ENCODE measurements around the gene TTC7B.
A peak's percentile ranks its signal among the peaks of the same experiment; 100 is the strongest.

The TTC7B gene

GRCh38 chr14:90576981-90577660 is 239.1 kb downstream of the TTC7B start:
- Mint-ChIP-seq H3K27ac (no peak overlapping the region), H3K4me3 (no peak overlapping the region), H3K27me3 (ENCODE audit: low read depth) (peaks cover 6% of the 10 kb centered on the region), H3K4me1 (peaks cover 55% of the 10 kb centered on the region), H3K36me3 (ENCODE audit: low read depth) (peaks cover 20% of the 10 kb centered on the region), H3K9me3 (no peaks in the 10 kb centered on the region)
- TF ChIP-seq, protein P1, sequence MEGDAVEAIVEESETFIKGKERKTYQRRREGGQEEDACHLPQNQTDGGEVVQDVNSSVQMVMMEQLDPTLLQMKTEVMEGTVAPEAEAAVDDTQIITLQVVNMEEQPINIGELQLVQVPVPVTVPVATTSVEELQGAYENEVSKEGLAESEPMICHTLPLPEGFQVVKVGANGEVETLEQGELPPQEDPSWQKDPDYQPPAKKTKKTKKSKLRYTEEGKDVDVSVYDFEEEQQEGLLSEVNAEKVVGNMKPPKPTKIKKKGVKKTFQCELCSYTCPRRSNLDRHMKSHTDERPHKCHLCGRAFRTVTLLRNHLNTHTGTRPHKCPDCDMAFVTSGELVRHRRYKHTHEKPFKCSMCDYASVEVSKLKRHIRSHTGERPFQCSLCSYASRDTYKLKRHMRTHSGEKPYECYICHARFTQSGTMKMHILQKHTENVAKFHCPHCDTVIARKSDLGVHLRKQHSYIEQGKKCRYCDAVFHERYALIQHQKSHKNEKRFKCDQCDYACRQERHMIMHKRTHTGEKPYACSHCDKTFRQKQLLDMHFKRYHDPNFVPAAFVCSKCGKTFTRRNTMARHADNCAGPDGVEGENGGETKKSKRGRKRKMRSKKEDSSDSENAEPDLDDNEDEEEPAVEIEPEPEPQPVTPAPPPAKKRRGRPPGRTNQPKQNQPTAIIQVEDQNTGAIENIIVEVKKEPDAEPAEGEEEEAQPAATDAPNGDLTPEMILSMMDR (IDR thresholded peaks at IDR 0.05; ENCODE audit: unreplicated experiment in 3 of 3) = no peak

DNA sequence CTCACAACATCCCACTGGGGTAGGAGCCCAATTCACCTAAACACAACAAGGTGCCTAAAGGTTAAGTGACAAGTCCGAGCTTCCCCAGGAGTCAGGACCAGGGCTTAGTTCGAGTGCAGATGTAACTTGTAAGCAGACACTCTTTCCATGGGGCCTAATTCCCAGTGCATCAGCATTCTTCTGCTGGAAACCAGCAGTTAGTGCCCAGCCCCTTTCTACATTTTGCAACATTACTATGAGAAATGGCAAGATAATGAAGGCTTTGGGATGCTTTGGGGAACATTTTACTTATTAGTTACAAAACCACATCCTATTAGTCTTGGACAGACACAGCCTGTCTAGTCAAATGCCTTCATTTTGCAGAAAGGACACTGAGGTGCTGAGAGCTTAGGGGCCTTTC is 239.6 kb downstream of the TTC7B start:
- peaks cover 6% of the 10 kb centered on the region for H3K27me3 Mint-ChIP-seq (ENCODE audit: low read depth)

DNA sequence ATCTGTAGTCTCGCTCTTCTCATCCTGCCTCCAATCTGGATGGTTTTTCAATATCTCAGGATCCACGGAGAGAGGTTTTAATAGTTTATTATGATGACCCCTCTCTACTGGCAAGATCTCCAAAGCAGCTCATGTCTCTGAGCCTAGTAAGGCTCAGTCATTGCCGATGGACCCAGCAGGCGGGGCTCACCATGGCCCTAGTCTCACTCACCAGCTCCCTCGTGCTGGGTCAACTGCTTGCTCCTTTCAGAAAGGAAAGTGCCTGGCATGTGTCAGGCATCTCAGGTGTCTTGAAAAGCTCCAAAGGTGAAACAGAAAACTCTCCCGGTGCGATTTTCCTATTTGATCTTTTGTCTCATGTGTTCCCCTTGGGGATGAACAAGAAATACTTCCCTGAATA is 240.4 kb downstream of the TTC7B start:
- no peak overlapping the region for H3K27ac Mint-ChIP-seq
- H3K9me3 Mint-ChIP-seq = no peaks in the 10 kb centered on the region
- peaks cover 48% of the 10 kb centered on the region for H3K4me1 Mint-ChIP-seq
- TF ChIP-seq, protein P1 (IDR thresholded peaks at IDR 0.05; ENCODE audit: unreplicated experiment in 3 of 3) = no peak
- peaks cover 25% of the 10 kb centered on the region for H3K36me3 Mint-ChIP-seq (ENCODE audit: low read depth)
- H3K4me3 Mint-ChIP-seq = no peak overlapping the region
- H3K27me3 Mint-ChIP-seq (ENCODE audit: low read depth) = no peaks in the 10 kb centered on the region

More for the DNA sequence above, 239.6 kb downstream of the TTC7B start:
- H3K4me3 Mint-ChIP-seq = no peak overlapping the region
- H3K9me3 Mint-ChIP-seq = no peaks in the 10 kb centered on the region
- TF ChIP-seq, protein P1 (IDR thresholded peaks at IDR 0.05; ENCODE audit: unreplicated experiment in 3 of 3) = no peak
- H3K27ac Mint-ChIP-seq = no peak overlapping the region
- H3K4me1 Mint-ChIP-seq = peaks cover 55% of the 10 kb centered on the region
- H3K36me3 Mint-ChIP-seq (ENCODE audit: low read depth) = peaks cover 20% of the 10 kb centered on the region

GRCh38 chr14:90575336-90575735 is 240.9 kb downstream of the TTC7B start:
- H3K36me3 Mint-ChIP-seq (ENCODE audit: low read depth) = peaks cover 25% of the 10 kb centered on the region

GRCh38 chr14:90574188-90575131 is 241.8 kb downstream of the TTC7B start:
- no peaks in the 10 kb centered on the region for H3K9me3 Mint-ChIP-seq
- peak overlapping the region in 1 of 3 experiments; percentile 6 for H3K4me3 Mint-ChIP-seq
- peaks cover 25% of the 10 kb centered on the region for H3K36me3 Mint-ChIP-seq (ENCODE audit: low read depth)
- peak overlapping the region in 1 of 3 experiments; percentile 2 for H3K27ac Mint-ChIP-seq
- TF ChIP-seq, protein P1 (IDR thresholded peaks at IDR 0.05; ENCODE audit: unreplicated experiment in 3 of 3) = no peak
- H3K4me1 Mint-ChIP-seq = peaks cover 41% of the 10 kb centered on the region
- no peaks in the 10 kb centered on the region for H3K27me3 Mint-ChIP-seq (ENCODE audit: low read depth)

More at GRCh38 chr14:90575336-90575735, 240.9 kb downstream of the TTC7B start:
- Mint-ChIP-seq H3K4me3 (no peak overlapping the region), H3K27me3 (ENCODE audit: low read depth) (no peaks in the 10 kb centered on the region), H3K9me3 (no peaks in the 10 kb centered on the region), H3K4me1 (peaks cover 43% of the 10 kb centered on the region), H3K27ac (no peak overlapping the region)
- TF ChIP-seq, protein P1 (IDR thresholded peaks at IDR 0.05; ENCODE audit: unreplicated experiment in 3 of 3) = no peak

Data from nephron (organoid).